Fibroblast of pulmonary artery (primary cell): ENCODE results near the gene MYO1D.

ENCODE experiments used
- DNase-seq: peaks from one replicate; pipeline ENCODE4 v3.0.0-alpha.2; 2010; ENCODE audit warnings: low read depth
- H3K4me3 ChIP-seq: replicated peaks from 2 replicates; pipeline ENCODE4 v1.5.1; 2011; ENCODE audit warnings: low read depth, mild to moderate bottlenecking, control low read depth, low read length, moderate library complexity
- TF ChIP-seq, protein P1 (sequence below): IDR thresholded peaks from 2 replicates; pipeline ENCODE4 v1.5.1; 2011; ENCODE audit warnings: mild to moderate bottlenecking, control low read depth, low read length, inconsistent platforms; ENCODE audit errors: missing control alignments

Gene MYO1D

DNA sequence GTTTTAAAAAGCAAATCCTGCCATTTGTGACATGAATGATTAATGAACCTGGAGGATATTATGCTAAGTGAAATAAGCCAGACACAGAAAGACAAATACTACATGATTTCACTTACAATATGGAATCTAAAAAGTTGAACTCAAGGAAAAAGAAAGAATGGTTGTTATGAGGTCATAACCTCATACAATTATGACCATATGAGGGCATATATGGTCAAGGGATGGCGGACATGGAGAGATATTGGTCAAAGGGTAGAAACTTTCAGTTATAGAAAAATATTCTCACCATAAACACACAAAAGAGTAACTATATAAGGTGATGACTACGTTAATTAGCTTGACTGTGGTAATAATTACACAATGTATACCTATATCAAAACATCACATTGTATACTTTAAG, 56.5 kb downstream of the MYO1D start:
- TF ChIP-seq, protein P1, sequence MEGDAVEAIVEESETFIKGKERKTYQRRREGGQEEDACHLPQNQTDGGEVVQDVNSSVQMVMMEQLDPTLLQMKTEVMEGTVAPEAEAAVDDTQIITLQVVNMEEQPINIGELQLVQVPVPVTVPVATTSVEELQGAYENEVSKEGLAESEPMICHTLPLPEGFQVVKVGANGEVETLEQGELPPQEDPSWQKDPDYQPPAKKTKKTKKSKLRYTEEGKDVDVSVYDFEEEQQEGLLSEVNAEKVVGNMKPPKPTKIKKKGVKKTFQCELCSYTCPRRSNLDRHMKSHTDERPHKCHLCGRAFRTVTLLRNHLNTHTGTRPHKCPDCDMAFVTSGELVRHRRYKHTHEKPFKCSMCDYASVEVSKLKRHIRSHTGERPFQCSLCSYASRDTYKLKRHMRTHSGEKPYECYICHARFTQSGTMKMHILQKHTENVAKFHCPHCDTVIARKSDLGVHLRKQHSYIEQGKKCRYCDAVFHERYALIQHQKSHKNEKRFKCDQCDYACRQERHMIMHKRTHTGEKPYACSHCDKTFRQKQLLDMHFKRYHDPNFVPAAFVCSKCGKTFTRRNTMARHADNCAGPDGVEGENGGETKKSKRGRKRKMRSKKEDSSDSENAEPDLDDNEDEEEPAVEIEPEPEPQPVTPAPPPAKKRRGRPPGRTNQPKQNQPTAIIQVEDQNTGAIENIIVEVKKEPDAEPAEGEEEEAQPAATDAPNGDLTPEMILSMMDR = no peak
- DNase-seq = no peak
- H3K4me3 ChIP-seq = no peak overlapping the region

GRCh38 chr17:32819787-32820186, 57.1 kb downstream of the MYO1D start:
- no peak for DNase-seq
- H3K4me3 ChIP-seq = no peak overlapping the region
- TF ChIP-seq, protein P1 = no peak

GRCh38 chr17:32819035-32819434, 57.9 kb downstream of the MYO1D start:
- peak; percentile 7 for DNase-seq
- TF ChIP-seq, protein P1 = no peak
- no peak overlapping the region for H3K4me3 ChIP-seq

DNA sequence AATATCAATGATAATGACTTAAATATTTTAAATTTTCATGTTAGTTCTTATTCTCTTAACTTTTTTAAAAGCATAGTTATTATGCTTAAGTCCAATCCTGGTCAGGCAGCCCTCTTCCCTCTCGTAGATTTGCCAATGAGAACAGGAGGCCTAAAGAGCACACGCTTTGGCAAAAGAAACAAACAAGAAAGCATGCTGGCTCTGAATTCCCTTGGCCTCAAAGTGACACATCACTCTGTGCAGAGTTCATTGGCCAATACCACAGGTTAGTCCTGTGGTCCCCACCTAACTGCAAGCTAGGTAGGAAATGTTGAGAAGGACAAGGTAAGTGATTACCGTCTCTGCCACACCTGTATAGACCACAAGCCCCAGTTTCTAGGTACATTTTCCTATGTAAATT, 61.5 kb downstream of the MYO1D start:
- TF ChIP-seq, protein P1 = no peak
- no peak overlapping the region for H3K4me3 ChIP-seq
- DNase-seq = no peak

- TF ChIP-seq, protein P1 = no peak
- no peak for DNase-seq
- H3K4me3 ChIP-seq = no peak overlapping the region
These were observed 62.1 kb downstream of the MYO1D start for GRCh38 chr17:32814836-32815235.

DNA sequence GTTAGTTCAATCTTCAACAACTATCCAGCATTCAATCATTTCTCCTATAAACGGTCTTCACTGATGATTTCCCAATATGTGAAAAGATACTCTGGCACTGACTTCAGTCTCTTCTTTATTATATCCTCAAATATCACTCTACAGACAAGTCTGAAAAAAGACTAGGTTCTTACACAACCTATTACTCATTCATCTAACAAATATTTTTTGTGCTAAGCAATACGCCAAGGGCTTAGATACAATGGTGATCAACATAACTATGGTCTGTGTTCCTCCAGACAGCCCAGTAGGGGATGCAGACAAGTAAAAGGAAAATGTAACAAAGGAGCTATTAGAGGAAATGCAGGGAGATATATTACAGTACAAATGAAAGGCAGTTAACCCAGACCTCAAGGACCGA, 63.9 kb downstream of the MYO1D start:
- DNase-seq = peak; percentile 12
- H3K4me3 ChIP-seq = no peak overlapping the region
- TF ChIP-seq, protein P1 = no peak

DNA sequence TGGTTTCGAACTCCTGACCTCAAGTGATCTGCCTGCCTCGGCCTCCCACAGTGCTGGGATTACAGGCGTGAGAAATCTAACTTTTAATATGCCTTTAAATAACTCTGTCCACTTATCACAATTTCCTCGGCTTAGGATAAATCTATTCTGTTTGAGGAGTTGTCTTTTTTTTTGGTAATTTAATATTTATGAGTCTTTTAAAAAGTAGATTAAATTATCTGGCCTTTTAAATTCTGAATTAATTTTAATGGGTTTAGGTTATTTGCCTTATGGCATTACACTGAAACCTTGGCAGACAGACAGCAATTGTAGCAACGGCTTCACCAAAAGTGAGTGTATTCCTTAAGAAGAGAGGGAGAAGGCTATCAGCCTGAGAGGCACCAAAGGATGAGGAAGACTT, 66.2 kb downstream of the MYO1D start:
- no peak overlapping the region for H3K4me3 ChIP-seq
- DNase-seq = no peak
- TF ChIP-seq, protein P1 = no peak
